ENCODE data around the gene TCF15.

Gene TCF15

GRCh38 chr20:571754-572441, 38.2 kb downstream of the TCF15 start:
- H3K4me3 ChIP-seq (ENCODE audit: low read length): no peak overlapping the region
- no peak for TF ChIP-seq CTCF (IDR thresholded peaks at IDR 0.05; ENCODE audit: insufficient read depth, low read depth, low read length, missing control alignments)
- no peak for DNase-seq (ENCODE audit: low read depth)

- DNase-seq (ENCODE audit: low read depth): peak; percentile 17
- H3K4me3 ChIP-seq (ENCODE audit: low read length): no peak overlapping the region
- no peak for TF ChIP-seq CTCF (IDR thresholded peaks at IDR 0.05; ENCODE audit: insufficient read depth, low read depth, low read length, missing control alignments)
These were observed 41.3 kb downstream of the TCF15 start for GRCh38 chr20:568673-569415.

GRCh38 chr20:568097-568652, 41.9 kb downstream of the TCF15 start:
- no peak for TF ChIP-seq CTCF (IDR thresholded peaks at IDR 0.05; ENCODE audit: insufficient read depth, low read depth, low read length, missing control alignments)
- H3K4me3 ChIP-seq (ENCODE audit: low read length): no peak overlapping the region
- no peak for DNase-seq (ENCODE audit: low read depth)

- DNase-seq (ENCODE audit: low read depth): no peak
- no peak for TF ChIP-seq CTCF (IDR thresholded peaks at IDR 0.05; ENCODE audit: insufficient read depth, low read depth, low read length, missing control alignments)
- no peak overlapping the region for H3K4me3 ChIP-seq (ENCODE audit: low read length)
These were observed 45.9 kb downstream of the TCF15 start for GRCh38 chr20:564192-564591.

- no peak overlapping the region for H3K4me3 ChIP-seq (ENCODE audit: low read length)
- no peak for TF ChIP-seq CTCF (IDR thresholded peaks at IDR 0.05; ENCODE audit: insufficient read depth, low read depth, low read length, missing control alignments)
- no peak for DNase-seq (ENCODE audit: low read depth)
These were observed 46.9 kb downstream of the TCF15 start for GRCh38 chr20:563187-563586.

GRCh38 chr20:562232-562897, 47.7 kb downstream of the TCF15 start:
- no peak for DNase-seq (ENCODE audit: low read depth)
- no peak for TF ChIP-seq CTCF (IDR thresholded peaks at IDR 0.05; ENCODE audit: insufficient read depth, low read depth, low read length, missing control alignments)
- H3K4me3 ChIP-seq (ENCODE audit: low read length): no peak overlapping the region
